B cell (primary cell): ENCODE measurements around the gene CCBE1. TPM values are rescaled to one million over a fixed set of nuclear protein-coding genes. Genes with fewer than 3 reads are reported as not detected.

Experiments used
- ATAC-seq: fragments of 200-7000 bp; cut with Tn5 transposase; one replicate; pipeline ENCODE4 v1.10.0; 2021; ENCODE audit warnings: low read depth, mild to moderate bottlenecking, moderate number of reproducible peaks, moderate library complexity
- CTCF ChIA-PET: fragments of 350-600 bp; sonication (Branson Sonifier 250); formaldehyde crosslinking; loops from one replicate; lab custom pipeline; 2021; ENCODE audit warnings: antibody characterized with exemption, inconsistent platforms; lab: Charles Lee
- POLR2A ChIA-PET: fragments of 350-600 bp; sonication (Branson Sonifier 250); formaldehyde crosslinking; loops from one replicate; lab custom pipeline; 2021; ENCODE audit warnings: antibody characterized with exemption; lab: Charles Lee
- DNase-seq: peaks from one replicate; pipeline ENCODE4 v3.0.0; 2013
- H2AFZ ChIP-seq: 2 replicates; pipeline ENCODE4 v1.6.1; 2012; ENCODE audit warnings: mild to moderate bottlenecking, low read depth, low read length; ENCODE audit not compliant: insufficient read depth, poor library complexity, severe bottlenecking
- H3K27ac ChIP-seq, 2 donors: 1 replicate in 1 of 2; 2 replicates in 1 of 2; pipeline ENCODE4 v1.5.1; 2012 to 2013; ENCODE audit warnings: low read length in 2 of 2, mild to moderate bottlenecking in 2 of 2, moderate library complexity in 1 of 2
- H3K27me3 ChIP-seq, 4 experiments: fragments of 200-600 bp in 1 of 4; sonication (generic) in 1 of 4; replicated peaks in 1 of 4; 1 replicate in 2 of 4; 2 replicates in 2 of 4; pipeline versions ENCODE4 v1.6.1 to v1.7.0; 2013 to 2016; ENCODE audit warnings: low read length in 3 of 4, mild to moderate bottlenecking in 2 of 4, mixed read lengths in 1 of 4, moderate library complexity in 1 of 4; ENCODE audit not compliant: insufficient read depth in 4 of 4, control insufficient read depth in 3 of 4; ENCODE audit errors: control extremely low read depth in 1 of 4
- H3K36me3 ChIP-seq, 2 experiments: replicated peaks in 1 of 2; 1 replicate in 1 of 2; 2 replicates in 1 of 2; pipeline versions ENCODE4 v1.6.1 to v1.7.1; 2013; ENCODE audit warnings: low read length in 1 of 2; ENCODE audit not compliant: insufficient read depth in 2 of 2, control insufficient read depth in 1 of 2; ENCODE audit errors: control extremely low read depth in 1 of 2, extremely low read depth in 1 of 2
- H3K4me1 ChIP-seq, 2 donors: fragments of 200-600 bp in 1 of 2; sonication (generic) in 1 of 2; 1 replicate in 1 of 2; 2 replicates in 1 of 2; pipeline versions ENCODE4 v1.5.1 to v1.6.1; 2013 to 2017; ENCODE audit warnings: low read length in 2 of 2; ENCODE audit not compliant: control insufficient read depth in 2 of 2, insufficient read depth in 2 of 2
- H3K4me2 ChIP-seq: replicated peaks from 2 replicates; pipeline ENCODE3; 2012; ENCODE audit warnings: mild to moderate bottlenecking, low read depth, low read length; ENCODE audit not compliant: poor library complexity, severe bottlenecking
- H3K4me3 ChIP-seq, 5 experiments: fragments of 200-600 bp in 1 of 5; sonication (generic) in 1 of 5; 1 replicate in 3 of 5; 2 replicates in 2 of 5; pipeline versions ENCODE4 v1.5.1 to v1.7.0; 2011 to 2016; ENCODE audit warnings: low read length in 4 of 5, mild to moderate bottlenecking in 4 of 5, low read depth in 2 of 5, control low read depth in 1 of 5, moderate library complexity in 1 of 5; ENCODE audit not compliant: insufficient read depth in 1 of 5; ENCODE audit errors: control extremely low read depth in 1 of 5, extremely low read depth in 1 of 5
- H3K79me2 ChIP-seq: fragments of 200-600 bp; sonication (generic); one replicate; pipeline ENCODE4 v1.6.0; 2016; ENCODE audit warnings: low read length; ENCODE audit not compliant: control insufficient read depth, insufficient read depth
- H3K9ac ChIP-seq: fragments of 200-600 bp; sonication (generic); 2 replicates; pipeline ENCODE4 v1.6.1; 2017; ENCODE audit warnings: mild to moderate bottlenecking, low read length, moderate library complexity
- H3K9me3 ChIP-seq, 3 donors: one replicate each; pipeline versions ENCODE4 v1.6.1 to v1.7.1; 2013; ENCODE audit warnings: low read length in 2 of 3; ENCODE audit not compliant: control insufficient read depth in 2 of 3, insufficient read depth in 1 of 3; ENCODE audit errors: control extremely low read depth in 1 of 3
- H4K20me1 ChIP-seq: 2 replicates; pipeline ENCODE4 v1.6.0; 2012; ENCODE audit warnings: mild to moderate bottlenecking, low read length; ENCODE audit not compliant: insufficient read depth, control insufficient read depth, poor library complexity, severe bottlenecking
- H3K27ac Mint-ChIP-seq: one replicate; pipeline ENCODE4 v1.8.0; 2021; ENCODE audit warnings: mixed read lengths
- H3K27me3 Mint-ChIP-seq: one replicate; pipeline ENCODE4 v1.8.0; 2021; ENCODE audit warnings: mixed read lengths
- H3K4me1 Mint-ChIP-seq: one replicate; pipeline ENCODE4 v1.8.0; 2021; ENCODE audit warnings: mixed read lengths
- H3K4me3 Mint-ChIP-seq: one replicate; pipeline ENCODE4 v1.8.0; 2021; ENCODE audit warnings: mixed read lengths
- H3K9me3 Mint-ChIP-seq: one replicate; pipeline ENCODE4 v1.8.0; 2022; ENCODE audit warnings: mixed read lengths; ENCODE audit not compliant: insufficient read depth
- EZH2 ChIP-seq: IDR thresholded peaks from 2 replicates; pipeline ENCODE4 v1.6.1; 2012; ENCODE audit warnings: borderline replicate concordance, low read depth, mild to moderate bottlenecking, moderate library complexity, low read length; ENCODE audit not compliant: insufficient read depth, poor library complexity, severe bottlenecking
- WGBS: methylation state at CpG from one replicate; pipeline ENCODE4 v1.1.5; 2013; ENCODE audit warnings: missing lambda C conversion rate; ENCODE audit not compliant: insufficient coverage; 5-methylcytosine and 5-hydroxymethylcytosine counted together
- intact Hi-C: fragments of 100-400 bp; cut with micrococcal nuclease; formaldehyde crosslinking; loops from one replicate; pipeline ENCODE4 v1.10.0; 2022
- polyA plus RNA-seq: library from polyadenylated mRNA; depleted of rRNA; stranded (reverse); fragments of >200 nt; gene quantifications from 2 replicates; pipeline ENCODE4 v1.2.3, GENCODE V29; 2012
- total RNA-seq, 2 donors: library from RNA; stranded (reverse); fragments of 120-200 nt in 1 of 2; gene quantifications; 1 replicate in 1 of 2; 2 replicates in 1 of 2; pipeline versions ENCODE4 v1.2.3 to v1.2.4, GENCODE V29; 2013 to 2022
- TF ChIP-seq, protein P1 (sequence below): fragments of 200-600 bp; IDR thresholded peaks from one replicate; pipeline ENCODE4 v1.8.0; 2022; ENCODE audit warnings: antibody characterized with exemption, mild to moderate bottlenecking

Gene CCBE1
- total and polyA plus RNA-seq, 2 donors (not counting 1 experiment from before 2014, with no cell fraction given), result not detected

DNA sequence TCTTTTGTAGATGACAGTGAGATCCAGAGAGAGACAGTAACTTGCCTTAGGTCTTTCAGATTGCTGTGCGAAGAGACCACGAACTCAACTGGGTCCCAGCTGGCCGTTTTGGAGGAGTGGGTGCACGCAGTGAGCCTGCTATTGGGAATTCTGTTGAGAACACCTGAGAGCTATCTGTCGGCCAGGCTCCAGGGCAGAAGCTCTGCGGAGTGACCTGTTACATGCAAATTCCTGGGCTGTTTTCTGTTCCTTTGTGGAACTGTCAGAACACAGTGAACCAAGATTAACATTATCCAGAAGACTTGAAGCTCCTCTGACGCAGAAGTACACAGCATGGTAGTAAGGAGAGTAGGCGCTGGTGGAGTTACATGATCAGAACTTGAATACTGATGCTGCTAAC is 238.6 kb downstream of the CCBE1 start:
- no peak for ATAC-seq
- H3K36me3 ChIP-seq, result no peaks in the 10 kb centered on the region
- H3K27me3 Mint-ChIP-seq, result peaks cover 7% of the 10 kb centered on the region
- no peaks in the 10 kb centered on the region for H3K4me1 ChIP-seq
- ChIA-PET CTCF (interaction anchor here (1.6 to 7.2 kb wide), 5 partner anchors 9 to 1093 kb away, joined by 5 to 88 read pairs (median 12); no protein-coding TSS in a partner anchor), POLR2A (no interaction called here)
- no peaks in the 10 kb centered on the region for H3K4me1 Mint-ChIP-seq
- H3K4me2 ChIP-seq, result no peak overlapping the region
- no peak overlapping the region for H2AFZ ChIP-seq
- no peaks in the 10 kb centered on the region for H3K79me2 ChIP-seq
- H3K9me3 ChIP-seq, result no peaks in the 10 kb centered on the region
- H3K4me3 ChIP-seq, result no peak overlapping the region
- intact Hi-C loops, result no loop called here
- H3K9me3 Mint-ChIP-seq, result no peaks in the 10 kb centered on the region
- H3K27ac Mint-ChIP-seq, result no peak overlapping the region
- DNase-seq, result no peak
- TF ChIP-seq, protein P1, sequence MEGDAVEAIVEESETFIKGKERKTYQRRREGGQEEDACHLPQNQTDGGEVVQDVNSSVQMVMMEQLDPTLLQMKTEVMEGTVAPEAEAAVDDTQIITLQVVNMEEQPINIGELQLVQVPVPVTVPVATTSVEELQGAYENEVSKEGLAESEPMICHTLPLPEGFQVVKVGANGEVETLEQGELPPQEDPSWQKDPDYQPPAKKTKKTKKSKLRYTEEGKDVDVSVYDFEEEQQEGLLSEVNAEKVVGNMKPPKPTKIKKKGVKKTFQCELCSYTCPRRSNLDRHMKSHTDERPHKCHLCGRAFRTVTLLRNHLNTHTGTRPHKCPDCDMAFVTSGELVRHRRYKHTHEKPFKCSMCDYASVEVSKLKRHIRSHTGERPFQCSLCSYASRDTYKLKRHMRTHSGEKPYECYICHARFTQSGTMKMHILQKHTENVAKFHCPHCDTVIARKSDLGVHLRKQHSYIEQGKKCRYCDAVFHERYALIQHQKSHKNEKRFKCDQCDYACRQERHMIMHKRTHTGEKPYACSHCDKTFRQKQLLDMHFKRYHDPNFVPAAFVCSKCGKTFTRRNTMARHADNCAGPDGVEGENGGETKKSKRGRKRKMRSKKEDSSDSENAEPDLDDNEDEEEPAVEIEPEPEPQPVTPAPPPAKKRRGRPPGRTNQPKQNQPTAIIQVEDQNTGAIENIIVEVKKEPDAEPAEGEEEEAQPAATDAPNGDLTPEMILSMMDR, result no peak
- no peak for TF ChIP-seq EZH2
- H3K9ac ChIP-seq, result no peak overlapping the region
- H3K4me3 Mint-ChIP-seq, result no peak overlapping the region
- 54% methylated on average over 6 of the region's 8 CpGs for WGBS
- H4K20me1 ChIP-seq, result no peaks in the 10 kb centered on the region
- H3K27ac ChIP-seq, result no peak overlapping the region
- H3K27me3 ChIP-seq, result peaks cover 0 to 4% (median 2%) of the 10 kb centered on the region in 4 experiments

DNA sequence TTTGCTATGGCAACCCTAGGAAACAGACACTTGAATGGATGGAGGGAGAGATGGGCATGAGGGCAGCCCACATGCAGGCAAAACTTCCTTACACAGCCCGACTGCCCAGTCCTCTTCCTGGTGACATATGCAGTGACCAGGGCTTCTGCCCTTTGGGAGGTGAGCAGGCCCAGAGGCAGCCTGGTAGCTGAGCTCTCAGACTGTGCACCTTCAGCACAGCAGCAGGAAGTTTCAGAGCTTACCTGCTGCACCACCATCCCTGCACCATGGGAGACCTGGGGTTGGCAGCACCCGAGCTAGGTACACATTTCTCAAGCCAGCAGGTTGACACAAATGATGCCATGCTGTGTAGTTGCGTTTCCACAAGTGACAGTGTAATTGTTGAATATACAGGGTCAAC is 240.6 kb downstream of the CCBE1 start:
- Histone ChIP-seq H3K79me2 (no peaks in the 10 kb centered on the region), H3K4me2 (no peak overlapping the region), H2AFZ (no peak overlapping the region), H3K27me3 (peaks cover 0 to 4% (median 2%) of the 10 kb centered on the region in 4 experiments), H3K27ac (no peak overlapping the region), H3K4me1 (no peaks in the 10 kb centered on the region), H3K9me3 (no peaks in the 10 kb centered on the region), H3K36me3 (no peaks in the 10 kb centered on the region), H3K4me3 (no peak overlapping the region), H4K20me1 (no peaks in the 10 kb centered on the region), H3K9ac (no peak overlapping the region)
- Mint-ChIP-seq H3K4me1 (no peaks in the 10 kb centered on the region), H3K27me3 (peaks cover 7% of the 10 kb centered on the region), H3K9me3 (no peaks in the 10 kb centered on the region), H3K27ac (no peak overlapping the region), H3K4me3 (no peak overlapping the region)
- no peak for TF ChIP-seq EZH2
- TF ChIP-seq, protein P1, result no peak
- ATAC-seq, result no peak
- ChIA-PET CTCF (interaction anchor here (1.9 to 7.2 kb wide), 2 partner anchors 9 to 1095 kb away, joined by 5 to 88 read pairs; no protein-coding TSS in a partner anchor), POLR2A (no interaction called here)
- no peak for DNase-seq
- intact Hi-C loops, result no loop called here
- WGBS, result 92% methylated on average over 2 of the region's 3 CpGs
